ENCODE results near the gene ADAM22. TPM values are rescaled to one million over a fixed set of nuclear protein-coding genes. Genes with fewer than 3 reads are reported as not detected.
A peak's percentile ranks its signal among the peaks of the same experiment; 100 is the strongest.
"Not testable (repeated sequence)": the region's sequence is repeated elsewhere in the genome, so short reads cannot be mapped to it uniquely, and the experiment has no call there.

Gene ADAM22
- 10 to 100 TPM; 13.0 to 13.1 (median 13.1) TPM for polyA plus RNA-seq (ENCODE audit: insufficient read length in 3 of 3)

DNA sequence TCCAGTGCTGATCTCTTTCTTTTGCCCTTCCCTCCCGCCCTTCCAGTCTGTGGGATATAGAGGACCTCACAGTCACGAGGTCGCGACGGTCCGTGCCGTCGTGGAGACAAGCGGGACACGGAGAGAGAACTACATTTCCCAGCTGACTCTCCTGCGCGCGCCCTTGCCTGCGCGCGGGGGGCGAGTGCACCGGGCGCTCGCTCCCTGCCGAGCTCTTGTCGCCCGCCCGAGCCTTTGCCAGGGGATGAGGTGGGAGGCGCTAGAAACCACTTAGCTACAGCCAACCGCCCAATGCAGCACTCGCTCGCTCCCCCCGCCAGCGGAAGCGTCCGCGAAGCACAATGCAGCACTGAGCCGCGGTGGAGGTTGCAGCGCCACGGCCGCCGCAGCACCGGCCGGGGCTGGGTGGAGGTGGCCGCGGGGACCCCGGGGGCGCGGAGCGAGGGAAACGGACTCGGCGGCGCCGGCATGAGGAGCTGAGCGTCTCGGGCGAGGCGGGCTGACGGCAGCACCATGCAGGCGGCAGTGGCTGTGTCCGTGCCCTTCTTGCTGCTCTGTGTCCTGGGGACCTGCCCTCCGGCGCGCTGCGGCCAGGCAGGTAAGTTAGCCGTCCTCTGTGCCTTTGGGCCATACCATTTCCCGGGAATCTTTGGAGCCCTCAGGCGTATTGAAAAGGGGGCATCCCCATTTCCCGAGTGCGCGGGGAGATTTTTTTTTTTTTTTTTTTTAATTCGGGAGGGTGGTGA, at the start of gene ADAM22:
ADAM22 (plus strand) TSS at position 299 of the 746 bp plus-strand sequence; CDS start at position 514, 215 bp downstream.
- peak; percentile 69 to 81 (median 71) for DNase-seq (ENCODE audit: low read depth in 3 of 3, low spot score in 2 of 3)

DNA sequence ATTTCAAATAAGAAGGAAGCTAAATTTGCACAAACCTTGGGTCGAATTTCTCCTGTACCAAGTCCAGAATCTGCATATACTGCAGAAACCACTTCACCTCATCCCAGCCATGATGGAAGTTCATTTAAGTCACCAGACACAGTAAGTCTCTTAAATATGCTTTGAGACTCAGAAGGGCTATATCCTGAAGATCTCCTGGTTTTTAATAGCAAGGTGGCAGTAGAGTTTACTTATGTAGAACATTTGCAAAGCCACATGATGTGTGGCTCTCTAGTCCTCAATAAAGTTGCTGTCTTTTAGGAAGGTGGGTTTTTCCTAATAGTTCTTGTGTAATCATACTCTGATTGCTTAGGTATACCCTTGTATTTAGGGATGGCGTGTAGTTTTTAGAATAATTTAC, 49.0 kb upstream of the ADAM22 start:
- DNase-seq (ENCODE audit: low read depth in 3 of 3, low spot score in 2 of 3): no peak

- DNase-seq (ENCODE audit: low read depth in 3 of 3, low spot score in 2 of 3): no peak
Observed at GRCh38 chr7:87886875-87887274, 47.2 kb upstream of the ADAM22 start.

DNA sequence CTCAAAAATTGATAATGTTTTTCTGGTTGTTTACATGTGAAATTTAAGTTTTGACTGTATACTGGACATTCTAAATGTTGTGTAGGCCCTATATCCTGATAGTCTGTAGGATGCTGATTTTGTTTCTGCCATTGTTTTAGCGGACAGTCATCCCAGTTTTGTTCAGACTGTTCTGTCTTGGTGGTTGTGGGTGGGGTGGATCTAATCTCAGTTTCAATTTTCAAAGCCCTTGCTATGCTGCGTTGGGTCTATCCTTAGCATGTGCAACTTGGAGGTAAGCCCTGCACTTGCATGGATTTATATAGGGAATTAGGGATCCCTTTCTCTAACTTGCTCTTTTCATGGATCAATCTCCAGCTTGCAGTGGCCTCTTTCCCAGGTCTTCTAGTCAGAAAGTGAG, 38.7 kb upstream of the ADAM22 start:
- no peak for DNase-seq (ENCODE audit: low read depth in 3 of 3, low spot score in 2 of 3)

DNA sequence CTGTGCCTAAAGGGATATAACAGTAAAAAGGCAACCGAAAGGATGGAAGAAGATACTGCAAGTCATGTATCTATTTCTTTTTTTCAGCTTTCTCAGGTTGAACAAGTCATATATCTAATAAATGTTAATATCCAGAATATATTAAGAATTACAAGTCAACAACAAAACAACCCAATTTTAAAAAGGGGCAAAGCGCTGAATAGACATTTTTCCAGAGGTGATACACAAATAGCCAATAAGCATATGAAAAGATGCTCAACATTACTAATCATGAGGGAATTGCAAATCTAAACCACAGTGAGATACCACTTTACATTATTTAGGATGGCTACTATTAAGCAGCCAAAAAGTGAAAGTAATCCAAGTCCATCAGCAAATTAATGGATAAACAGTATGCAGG, 34.8 kb upstream of the ADAM22 start:
- DNase-seq (ENCODE audit: low read depth in 3 of 3, low spot score in 2 of 3): no peak

GRCh38 chr7:87907136-87907906, 26.7 kb upstream of the ADAM22 start:
- not testable (repeated sequence) for DNase-seq (ENCODE audit: low read depth in 3 of 3, low spot score in 2 of 3)

DNA sequence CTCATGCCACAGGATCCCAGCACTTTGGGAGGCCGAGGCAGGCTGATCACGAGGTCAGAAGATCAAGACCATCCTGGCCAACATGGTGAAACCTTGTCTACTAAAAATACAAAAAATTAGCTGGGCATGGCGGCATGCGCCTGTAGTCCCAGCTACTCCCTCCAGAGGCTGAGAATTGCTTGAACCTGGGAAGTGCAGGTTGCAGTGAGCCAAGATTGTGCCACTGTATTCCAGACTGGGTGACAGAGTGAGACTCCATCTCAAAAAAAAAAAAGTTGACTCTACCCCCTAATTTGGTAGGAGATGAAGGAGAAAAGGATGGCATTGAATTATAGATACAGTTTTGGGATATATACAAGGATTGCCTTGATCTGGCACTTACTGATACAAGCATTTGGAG, 25.2 kb upstream of the ADAM22 start:
- not testable (repeated sequence) for DNase-seq (ENCODE audit: low read depth in 3 of 3, low spot score in 2 of 3)

GRCh38 chr7:87912121-87912520, 21.9 kb upstream of the ADAM22 start:
- DNase-seq (ENCODE audit: low read depth in 3 of 3, low spot score in 2 of 3): no peak

DNA sequence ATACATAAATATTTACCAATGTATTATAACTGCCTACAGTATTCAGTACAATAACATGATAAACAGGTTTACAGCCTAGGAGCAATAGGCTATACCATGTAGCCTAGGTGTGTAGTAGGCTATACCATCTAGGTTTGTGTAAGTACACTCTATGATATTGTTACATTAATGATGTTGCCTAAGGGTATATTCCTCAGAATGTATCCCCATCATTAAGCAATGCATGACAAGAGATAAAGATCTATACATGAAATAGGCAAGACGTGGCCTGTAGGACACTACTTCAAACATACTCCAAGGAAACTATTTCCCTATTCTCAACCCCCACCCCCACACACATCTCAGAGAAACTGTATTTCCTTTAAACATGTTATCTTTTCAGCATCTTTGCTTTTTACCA, 15.3 kb upstream of the ADAM22 start:
- DNase-seq (ENCODE audit: low read depth in 3 of 3, low spot score in 2 of 3): no peak

DNA sequence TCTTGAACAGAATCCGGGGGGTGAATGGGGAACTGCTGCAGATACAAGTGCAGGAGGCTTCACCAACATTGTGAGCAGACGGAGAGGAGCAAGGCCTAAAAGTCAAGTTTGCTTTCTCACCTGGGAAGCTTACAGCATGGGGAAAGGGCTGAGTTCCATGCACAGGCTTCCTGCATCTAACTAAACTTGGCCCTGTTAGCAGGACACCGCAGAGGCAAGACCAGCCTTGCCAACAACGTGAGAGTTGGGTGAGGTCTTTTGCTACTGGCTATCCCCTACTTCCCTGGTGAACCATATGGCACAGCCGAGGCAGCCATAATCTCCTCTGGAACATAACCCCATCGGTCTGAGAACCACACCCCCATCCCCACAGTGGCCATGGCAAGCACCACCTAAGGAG, 14.2 kb upstream of the ADAM22 start:
- no peak for DNase-seq (ENCODE audit: low read depth in 3 of 3, low spot score in 2 of 3)

DNA sequence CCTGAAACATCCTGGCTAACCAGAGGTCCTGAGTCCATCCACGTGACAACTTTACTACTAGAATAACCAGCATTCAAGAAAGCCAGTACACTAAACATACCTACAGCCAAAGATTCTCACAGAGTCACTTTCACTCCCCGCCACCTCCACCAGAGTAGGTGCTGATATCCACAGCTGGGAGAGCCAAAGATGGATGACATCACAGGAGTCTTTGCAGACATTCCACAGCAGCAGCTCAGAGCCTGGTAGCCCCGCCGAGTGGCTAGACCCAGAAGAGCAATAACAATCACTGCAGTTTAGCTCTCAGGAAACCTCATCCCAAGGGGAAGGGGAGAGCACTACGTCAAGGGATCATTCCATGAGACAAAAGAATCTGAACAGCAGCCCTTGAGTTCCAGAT, 13.5 kb upstream of the ADAM22 start:
- DNase-seq (ENCODE audit: low read depth in 3 of 3, low spot score in 2 of 3): no peak

- not testable (repeated sequence) for DNase-seq (ENCODE audit: low read depth in 3 of 3, low spot score in 2 of 3)
Observed at GRCh38 chr7:87922759-87923395, 11.2 kb upstream of the ADAM22 start.

DNA sequence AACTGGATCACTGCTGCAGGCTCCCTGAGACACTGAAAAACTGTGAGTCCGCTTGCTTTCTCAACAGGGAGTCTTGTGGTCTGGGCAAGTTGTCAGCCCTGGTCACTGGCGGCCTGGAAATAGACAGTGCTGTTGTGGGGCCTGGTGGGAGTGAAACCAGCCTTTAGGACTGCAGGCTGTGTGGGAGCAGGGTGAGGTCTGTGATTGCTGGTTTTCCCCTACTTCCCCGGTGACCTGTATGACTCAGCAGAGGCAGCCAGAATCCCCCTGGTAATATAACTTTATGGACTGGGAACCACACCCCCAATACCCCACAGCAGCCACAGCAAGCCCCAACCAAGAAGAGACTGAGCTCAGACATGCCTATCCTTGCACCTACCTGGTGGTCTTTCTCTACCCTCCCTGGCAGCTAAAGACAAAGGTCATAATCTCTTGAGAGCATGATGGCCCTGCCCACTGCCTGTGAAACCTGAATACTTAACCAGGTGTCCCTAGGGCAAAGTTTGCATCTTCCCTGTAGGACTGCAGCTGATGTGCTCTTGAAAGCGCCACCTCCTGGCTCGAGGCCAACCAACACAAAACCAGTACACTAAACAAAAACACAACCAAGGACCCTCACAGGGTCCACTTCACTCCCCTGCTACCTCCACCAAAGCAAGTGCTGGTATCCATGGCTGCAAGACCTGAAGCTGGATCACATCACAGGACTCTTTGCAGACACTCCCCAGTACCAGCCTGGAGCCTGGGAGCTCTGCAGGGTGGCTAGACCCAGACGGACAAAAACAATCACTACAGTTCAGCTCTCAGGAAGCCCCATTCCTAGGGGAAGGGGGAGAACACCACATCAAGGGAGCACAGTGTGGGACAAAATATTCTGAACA, 7.2 kb upstream of the ADAM22 start:
- peak in 1 of 3 donors; percentile 2 for DNase-seq (ENCODE audit: low read depth in 3 of 3, low spot score in 2 of 3)

GRCh38 chr7:87933605-87933952, 472 bp upstream of the ADAM22 start:
- no peak for DNase-seq (ENCODE audit: low read depth in 3 of 3, low spot score in 2 of 3)

DNA sequence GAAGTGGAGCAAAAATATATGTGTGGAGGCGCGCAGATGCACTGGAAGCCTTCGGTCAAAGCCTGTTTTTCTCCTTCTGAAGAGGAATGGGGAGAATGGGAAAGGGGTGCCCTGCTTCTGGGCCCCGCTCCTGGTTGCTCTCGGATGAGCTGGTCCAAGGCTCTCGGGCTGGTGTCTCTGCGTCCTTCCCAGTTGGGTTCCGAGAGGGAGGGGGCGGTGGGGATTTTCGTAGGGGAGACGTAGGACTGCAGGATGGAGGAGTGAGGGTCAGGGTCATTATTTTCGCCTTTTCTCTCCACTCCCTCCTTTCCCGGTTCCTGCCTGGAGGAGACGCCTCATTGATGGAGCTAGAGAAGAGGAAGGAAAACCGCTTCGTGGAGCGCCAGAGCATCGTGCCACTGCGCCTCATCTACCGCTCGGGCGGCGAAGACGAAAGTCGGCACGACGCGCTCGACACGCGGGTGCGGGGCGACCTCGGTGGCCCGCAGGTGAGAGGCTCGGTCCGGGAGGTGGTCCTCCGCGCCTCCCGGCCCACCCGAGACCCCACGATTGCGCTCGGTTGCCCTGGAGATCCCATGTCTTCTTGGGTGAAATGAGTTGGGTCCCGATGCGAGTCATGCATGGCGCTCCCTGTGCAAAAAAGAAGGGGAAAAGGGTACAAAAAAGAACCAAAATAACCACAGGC, 790 bp downstream of the ADAM22 start:
- DNase-seq (ENCODE audit: low read depth in 3 of 3, low spot score in 2 of 3): peak; percentile 10 to 21 (median 15)

DNA sequence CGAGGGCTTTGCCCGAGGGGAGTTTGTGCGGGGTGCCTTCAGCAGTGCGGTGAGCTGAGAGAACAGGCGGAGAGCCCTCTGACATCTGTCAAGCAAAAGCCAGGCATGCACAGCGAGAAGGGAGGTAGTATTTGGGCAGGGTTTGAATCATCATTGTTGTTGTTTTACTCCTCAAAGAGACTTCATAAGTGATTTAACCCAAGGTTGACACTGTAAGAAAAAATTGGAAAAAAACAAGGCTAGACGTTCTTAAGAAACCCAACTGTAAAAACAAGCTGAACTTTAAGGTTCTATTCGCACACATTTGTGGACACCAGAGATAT, 1.3 kb downstream of the ADAM22 start:
- no peak for DNase-seq (ENCODE audit: low read depth in 3 of 3, low spot score in 2 of 3)

DNA sequence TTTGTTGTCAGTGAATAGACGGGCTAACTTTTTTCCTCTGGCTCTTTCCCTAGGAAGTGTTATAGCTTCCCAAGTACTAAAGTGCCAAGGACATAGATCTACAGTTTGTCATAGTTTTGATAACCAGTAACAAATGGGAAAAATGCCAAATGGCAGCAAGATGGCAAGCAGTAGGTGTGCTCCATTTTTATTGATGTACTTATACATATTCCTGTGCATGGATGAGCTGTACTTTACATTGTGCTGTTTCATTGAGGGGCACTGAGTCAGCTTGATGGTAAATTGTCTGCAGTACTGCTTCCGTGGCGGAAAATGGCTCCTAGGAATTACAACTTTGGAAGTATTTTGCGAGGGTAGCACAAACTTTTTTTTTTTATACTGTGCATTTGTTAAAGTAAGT, 7.1 kb downstream of the ADAM22 start:
- no peak for DNase-seq (ENCODE audit: low read depth in 3 of 3, low spot score in 2 of 3)

GRCh38 chr7:87944547-87944946, 10.5 kb downstream of the ADAM22 start:
- DNase-seq (ENCODE audit: low read depth in 3 of 3, low spot score in 2 of 3): no peak

- DNase-seq (ENCODE audit: low read depth in 3 of 3, low spot score in 2 of 3): not testable (repeated sequence)
Observed at GRCh38 chr7:87945926-87946325, 11.9 kb downstream of the ADAM22 start.

- DNase-seq (ENCODE audit: low read depth in 3 of 3, low spot score in 2 of 3): no peak
Observed at GRCh38 chr7:87948371-87948770, 14.3 kb downstream of the ADAM22 start.

Measured in right renal cortex interstitium (tissue), 3 donors.